DOHH2 (cell line): ENCODE data around the gene DGKA.
A peak's percentile ranks its signal among the peaks of the same experiment; 100 is the strongest.

Source experiments
- H3F3A ChIP-seq: fragments of 200-600 bp; sonication (generic), shearing (Covaris generic); 2 replicates; pipeline ENCODE4 v1.6.0; 2016; ENCODE audit warnings: antibody characterized with exemption, mild to moderate bottlenecking; ENCODE audit not compliant: control insufficient read depth, insufficient read depth
- H3K27ac ChIP-seq: fragments of 200-600 bp; sonication (generic); 2 replicates; pipeline ENCODE4 v1.5.1; 2014; ENCODE audit warnings: low read depth, mild to moderate bottlenecking, low read length, moderate library complexity
- H3K27me3 ChIP-seq: fragments of 200-600 bp; sonication (generic); 2 replicates; pipeline ENCODE4 v1.6.1; 2014; ENCODE audit warnings: mild to moderate bottlenecking, low read length, mixed read lengths; ENCODE audit not compliant: control insufficient read depth
- H3K36me3 ChIP-seq: fragments of 200-600 bp; sonication (generic); 2 replicates; pipeline ENCODE4 v1.6.1; 2014; ENCODE audit warnings: mild to moderate bottlenecking, low read length, moderate library complexity, mixed read lengths; ENCODE audit not compliant: control insufficient read depth
- H3K4me1 ChIP-seq: fragments of 200-600 bp; sonication (generic); 2 replicates; pipeline ENCODE4 v1.6.1; 2014; ENCODE audit warnings: mild to moderate bottlenecking, low read length, mixed read lengths; ENCODE audit not compliant: control insufficient read depth
- H3K4me2 ChIP-seq: fragments of 200-600 bp; sonication (generic); 2 replicates; pipeline ENCODE4 v1.6.0; 2014; ENCODE audit warnings: mild to moderate bottlenecking, low read length, moderate library complexity
- H3K4me3 ChIP-seq: fragments of 200-600 bp; sonication (generic); 2 replicates; pipeline ENCODE4 v1.5.1; 2014; ENCODE audit warnings: mild to moderate bottlenecking, low read length, mixed read lengths
- H3K79me2 ChIP-seq: fragments of 200-600 bp; sonication (generic); 2 replicates; pipeline ENCODE4 v1.6.1; 2014; ENCODE audit warnings: mild to moderate bottlenecking, low read length, mixed read lengths; ENCODE audit not compliant: control insufficient read depth
- H3K9me2 ChIP-seq: fragments of 200-600 bp; sonication (generic); replicated peaks from 2 replicates; pipeline ENCODE4 v1.6.1; 2014; ENCODE audit warnings: mild to moderate bottlenecking, low read length, mixed read lengths; ENCODE audit not compliant: control insufficient read depth
- H3K9me3 ChIP-seq: fragments of 200-600 bp; sonication (generic); 2 replicates; pipeline ENCODE4 v1.6.1; 2014; ENCODE audit warnings: antibody characterized with exemption, low read length, mixed read lengths; ENCODE audit not compliant: control insufficient read depth, insufficient read depth
- H4K20me1 ChIP-seq: fragments of 200-600 bp; sonication (generic); 2 replicates; pipeline ENCODE4 v1.6.0; 2014; ENCODE audit warnings: low read depth, mild to moderate bottlenecking, antibody characterized with exemption, low read length, moderate library complexity; ENCODE audit not compliant: control insufficient read depth, insufficient read depth
- EZH2phosphoT487 ChIP-seq: fragments of 200-600 bp; sonication (generic); IDR thresholded peaks from 2 replicates; pipeline ENCODE4 v1.6.1; 2017; ENCODE audit warnings: borderline replicate concordance, mild to moderate bottlenecking, antibody characterized with exemption, low read length, moderate library complexity, mixed read lengths
- TF ChIP-seq, protein P1 (sequence below): fragments of 200-600 bp; sonication (generic); IDR thresholded peaks from one replicate; pipeline ENCODE4 v1.5.1; 2014; ENCODE audit warnings: antibody characterized with exemption, mild to moderate bottlenecking, low read depth, low read length; ENCODE audit not compliant: poor library complexity, severe bottlenecking

Gene DGKA

DNA sequence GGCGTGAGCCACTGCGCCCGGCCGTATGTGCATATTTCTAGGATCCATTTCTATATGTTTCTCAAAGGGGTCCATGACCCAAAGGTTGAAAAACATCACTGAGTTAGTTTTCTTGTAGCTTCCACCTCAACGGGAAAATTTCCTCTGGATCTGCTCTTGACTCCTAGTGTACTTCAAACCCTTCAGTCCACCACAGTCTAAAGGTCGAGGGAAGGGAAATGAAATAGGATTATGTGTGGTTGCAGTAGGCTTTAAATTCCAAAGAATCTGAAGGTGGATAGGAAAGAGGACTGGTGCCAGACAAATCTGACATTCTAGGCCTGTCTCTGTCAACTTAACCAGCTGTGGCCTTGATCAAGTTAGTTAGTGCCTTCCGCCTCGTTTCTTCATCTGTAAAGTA, 64.4 kb downstream of the DGKA start:
- no peak for TF ChIP-seq EZH2phosphoT487
- TF ChIP-seq, protein P1, sequence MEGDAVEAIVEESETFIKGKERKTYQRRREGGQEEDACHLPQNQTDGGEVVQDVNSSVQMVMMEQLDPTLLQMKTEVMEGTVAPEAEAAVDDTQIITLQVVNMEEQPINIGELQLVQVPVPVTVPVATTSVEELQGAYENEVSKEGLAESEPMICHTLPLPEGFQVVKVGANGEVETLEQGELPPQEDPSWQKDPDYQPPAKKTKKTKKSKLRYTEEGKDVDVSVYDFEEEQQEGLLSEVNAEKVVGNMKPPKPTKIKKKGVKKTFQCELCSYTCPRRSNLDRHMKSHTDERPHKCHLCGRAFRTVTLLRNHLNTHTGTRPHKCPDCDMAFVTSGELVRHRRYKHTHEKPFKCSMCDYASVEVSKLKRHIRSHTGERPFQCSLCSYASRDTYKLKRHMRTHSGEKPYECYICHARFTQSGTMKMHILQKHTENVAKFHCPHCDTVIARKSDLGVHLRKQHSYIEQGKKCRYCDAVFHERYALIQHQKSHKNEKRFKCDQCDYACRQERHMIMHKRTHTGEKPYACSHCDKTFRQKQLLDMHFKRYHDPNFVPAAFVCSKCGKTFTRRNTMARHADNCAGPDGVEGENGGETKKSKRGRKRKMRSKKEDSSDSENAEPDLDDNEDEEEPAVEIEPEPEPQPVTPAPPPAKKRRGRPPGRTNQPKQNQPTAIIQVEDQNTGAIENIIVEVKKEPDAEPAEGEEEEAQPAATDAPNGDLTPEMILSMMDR: no peak
- no peaks in the 10 kb centered on the region for H3K9me3 ChIP-seq

DNA sequence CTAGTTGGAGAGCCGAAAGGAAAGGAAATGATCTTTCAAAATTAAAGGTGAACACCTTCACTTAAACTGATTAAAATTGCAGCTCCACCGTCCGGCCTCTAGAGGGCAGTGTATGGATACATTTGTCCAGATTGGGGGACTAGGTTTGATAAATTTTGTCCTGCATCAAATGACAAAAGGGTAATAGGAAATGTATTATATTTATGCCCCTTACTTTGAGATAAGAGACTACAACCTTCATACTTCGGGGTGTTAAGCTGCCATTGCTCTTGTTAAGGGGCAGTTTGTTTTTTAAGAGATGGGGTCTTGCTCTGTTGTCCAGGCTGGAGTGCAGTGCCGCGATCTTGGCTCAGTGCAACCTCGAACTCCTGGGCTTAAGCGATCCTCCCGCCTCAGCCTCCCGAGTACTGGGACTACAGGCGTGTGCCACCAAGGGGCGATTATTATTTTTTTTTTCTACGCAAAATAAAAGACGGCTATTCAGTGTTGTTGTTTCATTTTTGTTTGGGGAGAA, 65.3 kb downstream of the DGKA start:
- Histone ChIP-seq H3K27me3 (peaks cover 13% of the 10 kb centered on the region), H3K9me2 (no peaks in the 10 kb centered on the region), H3K4me3 (no peak overlapping the region), H3K4me1 (peaks cover 9% of the 10 kb centered on the region), H3K4me2 (no peak overlapping the region), H3K79me2 (no peaks in the 10 kb centered on the region), H3K27ac (no peak overlapping the region), H3K9me3 (no peaks in the 10 kb centered on the region), H3K36me3 (peaks cover 22% of the 10 kb centered on the region), H3F3A (peaks cover 7% of the 10 kb centered on the region), H4K20me1 (no peaks in the 10 kb centered on the region)
- TF ChIP-seq, protein P1: peak; percentile 87
- TF ChIP-seq EZH2phosphoT487: no peak

More for the DNA sequence above, 64.4 kb downstream of the DGKA start:
- no peaks in the 10 kb centered on the region for H3K79me2 ChIP-seq
- H3K4me2 ChIP-seq: no peak overlapping the region
- H3K36me3 ChIP-seq: peaks cover 31% of the 10 kb centered on the region
- no peak overlapping the region for H3K27ac ChIP-seq
- H3K4me3 ChIP-seq: no peak overlapping the region
- H4K20me1 ChIP-seq: no peaks in the 10 kb centered on the region
- H3K4me1 ChIP-seq: peaks cover 9% of the 10 kb centered on the region
- H3F3A ChIP-seq: peaks cover 7% of the 10 kb centered on the region
- no peaks in the 10 kb centered on the region for H3K9me2 ChIP-seq
- peaks cover 13% of the 10 kb centered on the region for H3K27me3 ChIP-seq

DNA sequence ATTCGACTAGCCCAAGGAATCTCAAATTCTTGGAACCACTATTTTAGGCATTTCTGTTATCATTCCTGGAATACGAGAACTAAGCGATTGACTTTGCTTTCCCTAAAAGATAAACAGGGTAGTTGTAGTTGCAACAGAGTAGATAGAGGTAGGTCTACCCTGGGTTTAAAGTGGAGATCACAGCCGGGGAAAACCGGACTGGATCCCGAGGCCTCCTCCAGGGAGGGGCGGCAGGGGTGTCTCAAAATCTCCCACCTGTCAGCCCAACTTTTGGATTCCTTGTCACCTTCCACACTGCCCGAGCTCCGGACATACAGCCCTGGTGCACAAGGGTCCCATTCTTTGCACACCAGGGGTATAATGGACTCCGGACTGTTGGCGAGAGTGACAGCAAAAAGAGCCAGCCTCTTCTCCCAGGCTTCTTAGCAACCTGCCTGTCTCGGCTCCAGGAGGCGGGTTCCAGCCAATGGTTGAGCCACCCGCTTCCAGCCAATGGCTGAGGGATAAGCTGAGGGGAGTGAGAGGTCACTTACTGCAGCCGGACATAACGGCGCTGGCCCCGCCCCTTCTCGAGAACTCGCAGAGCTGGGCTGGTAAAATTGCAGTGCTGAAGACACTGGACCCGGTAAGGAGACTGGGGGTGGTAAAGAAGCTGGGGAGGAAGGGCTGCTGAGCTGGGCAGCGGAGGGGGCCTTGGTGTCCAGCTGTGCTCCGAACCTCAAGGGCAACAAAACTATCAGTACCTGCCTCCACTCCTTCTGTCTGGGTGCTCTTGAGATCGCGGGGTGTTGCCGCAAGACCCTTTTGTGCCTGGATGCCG, 66.0 kb downstream of the DGKA start, which contains the start of gene SUOX:
Gene SUOX (plus strand): TSS at position 562 of the 820 bp plus-strand sequence. CDS start 4,946 bp downstream, outside the sequence.
- H3K9me3 ChIP-seq: no peaks in the 10 kb centered on the region
- peaks cover 9% of the 10 kb centered on the region for H3K4me1 ChIP-seq
- peaks cover 19% of the 10 kb centered on the region for H3K36me3 ChIP-seq
- H3K79me2 ChIP-seq: no peaks in the 10 kb centered on the region
- no peak for TF ChIP-seq EZH2phosphoT487
- TF ChIP-seq, protein P1: no peak
- no peak within 1 kb of the TSS for H3K4me3 ChIP-seq
- H3K4me2 ChIP-seq: peak within 1 kb of the TSS; percentile 28; the same call in 1 of the 2 replicates
- no peak within 1 kb of the TSS for H3K27ac ChIP-seq
- H4K20me1 ChIP-seq: no peaks in the 10 kb centered on the region
- peaks cover 13% of the 10 kb centered on the region for H3K27me3 ChIP-seq
- H3F3A ChIP-seq: peaks cover 7% of the 10 kb centered on the region
- H3K9me2 ChIP-seq: no peaks in the 10 kb centered on the region
